ENCODE measurements around the gene JMJD1C.
A peak's percentile ranks its signal among the peaks of the same experiment; 100 is the strongest.
"Not testable (repeated sequence)": the region's sequence is repeated elsewhere in the genome, so short reads cannot be mapped to it uniquely, and the experiment has no call there.

JMJD1C gene

GRCh38 chr10:63365976-63366765, 99.6 kb downstream of the JMJD1C start:
- DNase-seq (ENCODE audit: low read depth), result no peak

DNA sequence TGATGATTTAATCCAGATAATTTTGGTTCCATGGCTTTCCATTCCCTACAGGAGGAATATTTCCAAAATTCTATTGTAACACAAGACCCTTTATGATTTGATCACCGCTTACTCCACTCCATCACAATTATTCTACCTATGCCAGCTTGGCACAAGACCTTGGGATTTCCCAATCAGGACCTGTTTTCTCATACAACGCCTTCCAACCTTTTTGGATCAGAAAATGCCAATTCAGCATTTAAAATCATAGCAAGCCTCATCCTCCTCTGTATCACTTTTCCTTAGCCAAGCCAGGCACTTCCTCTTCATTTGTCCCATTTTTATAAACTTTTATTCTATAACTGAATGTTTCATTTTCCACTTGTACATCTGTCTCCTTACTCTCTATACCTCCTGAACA, 100.9 kb downstream of the JMJD1C start:
- no peak for DNase-seq (ENCODE audit: low read depth)

DNA sequence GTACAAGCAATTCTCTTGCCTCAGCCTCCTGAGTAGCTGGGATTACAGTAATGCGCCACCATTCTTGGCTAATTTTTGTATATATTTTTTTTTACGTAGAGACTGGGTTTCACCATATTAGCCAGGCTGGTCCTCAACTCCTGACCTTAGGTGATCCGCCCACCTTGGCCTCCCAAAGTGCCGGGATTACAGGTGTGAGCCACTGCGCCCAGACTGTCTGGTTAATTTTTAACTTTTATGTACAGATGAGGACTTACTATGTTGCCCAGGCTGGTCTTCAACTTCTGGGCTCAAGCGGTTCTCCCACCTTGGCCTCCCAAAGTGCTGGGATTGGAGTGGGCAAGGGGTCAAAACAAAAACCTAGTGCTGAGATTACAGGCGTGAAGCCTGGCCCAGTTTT, 101.8 kb downstream of the JMJD1C start:
- no peak for DNase-seq (ENCODE audit: low read depth)

DNA sequence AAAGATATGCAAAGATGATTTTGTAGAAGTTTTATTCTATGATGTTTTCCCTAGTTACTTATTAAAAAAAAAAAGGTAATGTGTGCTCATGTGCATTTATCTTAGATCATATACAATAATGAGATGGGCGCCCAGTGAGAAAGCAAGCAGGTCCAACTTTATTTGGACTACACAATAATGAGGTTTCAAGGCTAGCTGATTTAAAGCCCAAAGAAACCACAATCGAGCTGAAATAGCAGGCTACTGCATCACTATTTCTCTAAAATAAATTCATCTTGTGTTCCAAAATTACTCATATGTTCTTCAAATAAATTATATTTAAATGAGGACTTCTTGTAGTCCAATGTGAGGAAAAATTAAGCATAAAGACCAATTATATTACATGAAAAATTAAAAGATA, 110.1 kb downstream of the JMJD1C start:
- no peak for DNase-seq (ENCODE audit: low read depth)

GRCh38 chr10:63352976-63353375, 112.8 kb downstream of the JMJD1C start:
- DNase-seq (ENCODE audit: low read depth), result no peak

GRCh38 chr10:63348245-63348850, 117.4 kb downstream of the JMJD1C start:
- peak; percentile 1 for DNase-seq (ENCODE audit: low read depth)

DNA sequence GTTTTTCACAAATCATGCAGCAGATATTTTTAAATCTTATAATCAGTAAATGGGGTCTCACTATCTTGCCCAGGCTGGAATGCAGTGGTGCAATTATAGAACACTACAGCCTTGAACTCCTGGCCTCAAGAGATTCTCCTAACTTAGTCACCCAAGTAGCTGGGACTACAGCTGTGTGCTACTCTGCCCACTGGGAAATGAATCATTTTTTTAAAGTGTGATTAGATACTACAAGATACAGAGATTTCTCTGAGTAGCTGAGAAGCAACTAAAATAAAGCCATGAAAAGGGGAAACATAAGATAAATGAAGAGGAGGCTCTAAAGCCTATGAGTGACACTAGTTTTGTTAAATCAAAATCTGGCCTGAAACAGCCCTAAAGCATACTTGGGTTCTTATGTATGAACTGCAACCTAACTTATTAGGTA, 119.7 kb downstream of the JMJD1C start:
- DNase-seq (ENCODE audit: low read depth), result peak; percentile 0

DNA sequence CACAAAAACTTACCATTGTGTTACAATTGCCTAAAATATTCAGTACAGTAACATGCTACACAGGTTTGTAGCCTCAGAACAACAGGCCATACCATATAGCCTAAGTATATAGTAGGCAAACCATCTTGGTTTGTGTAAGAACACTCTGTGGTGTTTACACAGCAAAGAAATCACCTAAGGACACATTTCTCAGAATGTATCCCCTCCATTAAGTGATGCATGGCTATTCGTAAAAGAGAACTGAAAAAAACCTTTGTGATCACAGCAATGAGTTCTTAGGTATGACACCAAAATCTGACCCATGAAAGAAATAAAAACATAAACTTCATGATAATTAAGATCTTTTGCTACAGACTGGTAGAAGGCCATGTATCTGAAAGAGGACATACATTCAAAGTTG, 121.5 kb downstream of the JMJD1C start:
- DNase-seq (ENCODE audit: low read depth), result no peak

- no peak for DNase-seq (ENCODE audit: low read depth)
Observed at GRCh38 chr10:63343476-63343875, 122.3 kb downstream of the JMJD1C start.

DNA sequence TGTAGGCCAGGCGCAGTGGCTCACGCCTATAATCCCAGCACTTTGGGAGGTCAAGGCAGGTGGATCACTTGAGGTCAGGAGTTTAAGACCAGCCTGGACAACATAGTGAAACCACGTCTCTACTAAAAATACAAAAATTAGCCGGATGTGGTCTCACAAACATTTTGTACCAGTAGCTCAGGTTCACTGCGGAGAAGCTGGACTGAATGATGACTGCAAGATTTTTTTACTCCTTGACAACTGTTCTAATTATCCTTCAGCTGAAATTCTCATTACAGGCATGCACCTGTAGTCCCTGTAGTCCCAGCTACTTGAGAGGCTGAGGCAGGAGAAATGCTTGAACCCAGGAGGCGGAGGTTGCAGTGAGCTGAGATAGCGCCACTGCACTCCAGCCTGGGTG, 126.1 kb downstream of the JMJD1C start:
- not testable (repeated sequence) for DNase-seq (ENCODE audit: low read depth)

- no peak for DNase-seq (ENCODE audit: low read depth)
Observed at GRCh38 chr10:63337455-63338251, 128.1 kb downstream of the JMJD1C start.

DNA sequence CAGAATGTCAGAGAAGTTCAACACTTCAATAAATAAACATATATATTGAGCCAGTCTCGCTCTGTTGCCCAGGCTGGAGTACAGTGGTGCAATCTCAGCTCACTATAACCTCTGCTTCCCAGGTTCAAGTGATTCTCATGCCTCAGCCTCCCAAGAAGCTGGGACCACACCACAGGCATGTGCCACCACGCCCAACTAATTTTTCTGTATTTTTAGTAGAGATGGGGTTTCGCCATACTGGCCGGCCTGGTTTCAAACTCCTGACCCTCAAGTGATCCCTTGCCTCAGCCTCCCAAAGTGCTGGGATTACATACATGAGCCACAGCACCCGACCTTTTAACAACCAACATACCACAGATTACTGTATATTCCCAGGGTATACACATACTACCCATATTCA, 134.2 kb downstream of the JMJD1C start:
- DNase-seq (ENCODE audit: low read depth), result peak; percentile 14

DNA sequence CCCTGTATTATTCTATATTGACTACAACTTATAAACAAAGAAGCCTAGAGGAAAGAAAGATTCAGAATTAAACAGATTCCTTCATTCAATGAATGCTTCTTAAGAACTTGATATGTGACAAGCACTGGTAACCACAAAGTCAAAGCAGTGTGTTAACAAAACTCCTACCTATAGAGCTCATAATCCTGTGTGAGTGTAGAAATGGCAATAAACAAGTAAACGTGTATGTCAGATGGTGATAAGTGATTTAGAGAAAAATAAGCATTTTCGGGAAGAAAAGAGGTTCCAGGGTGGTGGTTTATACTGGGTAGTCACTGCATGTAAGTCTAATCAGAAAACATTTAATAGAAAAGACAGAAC, 141.3 kb downstream of the JMJD1C start:
- no peak for DNase-seq (ENCODE audit: low read depth)

- no peak for DNase-seq (ENCODE audit: low read depth)
Observed at GRCh38 chr10:63323701-63324494, 141.9 kb downstream of the JMJD1C start.

DNA sequence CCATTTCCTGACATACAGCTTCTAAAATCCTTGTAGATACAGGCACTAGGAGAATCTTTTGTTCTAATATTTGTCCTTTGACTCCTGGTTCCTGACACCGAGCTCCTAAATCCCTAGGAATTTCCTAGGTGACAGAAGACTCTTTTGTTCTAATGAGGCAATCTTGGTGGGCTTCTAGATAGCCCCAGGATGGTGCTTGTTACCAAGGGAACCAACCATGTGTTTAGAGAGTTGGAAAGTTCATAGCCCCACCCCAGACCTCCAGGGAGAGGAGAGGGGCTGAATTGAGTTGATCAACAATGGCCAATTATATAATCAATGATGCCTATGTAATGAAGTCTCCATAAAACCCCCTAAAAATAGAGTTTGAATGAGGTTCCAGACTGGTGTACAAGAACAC, 145.1 kb downstream of the JMJD1C start:
- DNase-seq (ENCODE audit: low read depth), result no peak

GRCh38 chr10:63319231-63319630, 146.5 kb downstream of the JMJD1C start:
- no peak for DNase-seq (ENCODE audit: low read depth)

DNA sequence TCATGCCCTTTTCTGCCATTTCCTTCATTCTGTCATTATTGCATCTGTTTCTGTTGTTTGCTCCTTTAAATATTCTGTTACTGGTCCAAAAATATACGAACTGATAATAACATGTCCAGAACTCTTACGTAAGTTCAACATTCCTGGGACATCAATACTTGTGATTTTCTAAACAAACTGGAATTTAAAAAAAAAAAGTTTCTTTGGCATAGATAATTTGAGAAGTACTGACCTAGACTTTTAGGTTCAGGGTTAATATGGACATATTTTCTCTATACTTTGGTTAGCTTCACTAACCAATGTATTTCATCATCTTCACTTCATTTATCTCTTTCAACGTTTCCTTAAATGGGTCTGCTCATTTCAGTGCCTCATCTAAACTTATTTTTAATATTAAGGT, 147.3 kb downstream of the JMJD1C start:
- peak; percentile 2 for DNase-seq (ENCODE audit: low read depth)

DNA sequence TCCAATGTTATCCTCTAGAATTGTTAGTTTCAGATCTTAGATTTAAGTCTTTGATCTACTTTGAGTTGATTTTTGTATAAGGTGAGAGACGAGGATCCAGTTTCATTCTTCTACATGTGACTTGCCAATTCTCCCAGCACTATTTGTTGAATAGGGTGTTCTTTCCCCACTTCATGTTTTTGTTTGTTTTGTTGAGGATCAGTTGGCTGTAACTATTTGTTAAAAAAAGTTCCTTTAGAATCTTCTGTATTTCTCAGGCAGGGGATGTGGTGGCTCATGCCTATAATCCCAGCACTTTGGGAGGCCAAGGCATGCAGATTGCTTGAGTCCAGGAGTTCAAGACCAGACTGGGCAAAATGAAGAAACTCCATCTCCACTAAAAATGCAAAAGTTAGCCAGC, 151.8 kb downstream of the JMJD1C start:
- DNase-seq (ENCODE audit: low read depth), result no peak

DNA sequence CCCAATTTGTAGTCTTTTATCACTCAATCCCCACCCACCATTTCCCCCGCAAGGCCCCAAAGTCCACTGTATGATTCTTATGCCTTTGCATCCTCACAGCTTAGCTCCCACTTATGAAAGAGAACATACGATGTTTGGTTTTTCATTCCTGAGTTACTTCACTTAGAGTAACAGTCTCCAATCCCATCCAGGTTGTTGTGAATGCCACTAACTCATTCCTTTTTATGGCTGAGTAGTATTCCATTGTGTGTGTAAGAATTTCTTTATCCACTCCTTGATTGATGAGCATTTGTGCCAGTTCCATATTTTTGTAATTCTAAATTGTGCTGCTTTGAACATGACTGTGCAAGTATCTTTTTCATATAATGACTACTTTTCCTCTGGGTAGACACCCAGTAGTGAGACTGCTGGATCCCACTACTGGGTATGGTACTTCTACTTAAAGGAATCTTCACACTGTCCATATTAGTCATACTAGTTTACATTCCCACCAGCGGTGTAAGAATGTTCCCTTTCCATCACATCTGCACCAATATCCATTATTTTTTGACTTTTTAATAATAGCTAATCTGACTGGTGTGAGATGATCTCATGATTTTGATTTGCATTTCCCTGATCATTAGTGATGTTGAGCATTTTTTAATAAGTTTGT, 152.6 kb downstream of the JMJD1C start:
- DNase-seq (ENCODE audit: low read depth), result no peak

DNA sequence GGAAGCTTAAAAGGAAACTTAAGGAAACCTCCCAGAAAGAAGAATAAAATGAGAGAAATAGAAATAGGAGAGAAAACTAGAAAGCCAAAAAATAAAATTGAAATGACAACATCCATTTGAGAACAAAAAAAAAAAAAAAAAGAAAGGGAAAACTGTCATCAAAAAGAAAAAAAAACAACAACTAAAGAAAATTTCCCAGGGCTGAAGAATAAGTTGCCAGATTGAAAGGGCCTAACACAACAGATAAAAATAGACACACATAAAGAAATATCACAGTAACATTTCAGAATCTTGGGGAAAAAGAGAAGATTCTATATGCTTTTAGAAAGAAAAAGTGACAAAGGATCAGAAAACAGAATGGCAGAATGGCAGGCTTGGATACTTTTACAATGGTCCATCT, 157.1 kb downstream of the JMJD1C start:
- no peak for DNase-seq (ENCODE audit: low read depth)

DNA sequence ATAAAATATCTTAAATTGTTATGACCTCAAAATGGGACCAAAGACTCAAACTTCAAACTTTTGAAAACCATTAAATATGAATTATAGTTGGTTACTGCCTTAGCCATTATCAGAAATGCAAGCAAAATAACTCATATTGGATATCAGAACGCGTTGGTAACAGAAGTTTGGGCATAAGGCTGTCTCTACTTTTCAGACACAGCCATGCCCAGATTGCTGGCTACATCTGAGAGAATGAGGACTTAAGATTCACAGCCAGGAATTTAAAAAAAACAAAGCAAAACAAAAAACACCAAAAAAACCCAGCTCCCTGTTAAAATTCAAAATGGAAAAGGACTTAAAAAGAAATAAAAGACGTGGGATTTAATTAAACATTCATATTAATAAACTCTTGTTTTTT, 161.6 kb downstream of the JMJD1C start:
- no peak for DNase-seq (ENCODE audit: low read depth)

DNA sequence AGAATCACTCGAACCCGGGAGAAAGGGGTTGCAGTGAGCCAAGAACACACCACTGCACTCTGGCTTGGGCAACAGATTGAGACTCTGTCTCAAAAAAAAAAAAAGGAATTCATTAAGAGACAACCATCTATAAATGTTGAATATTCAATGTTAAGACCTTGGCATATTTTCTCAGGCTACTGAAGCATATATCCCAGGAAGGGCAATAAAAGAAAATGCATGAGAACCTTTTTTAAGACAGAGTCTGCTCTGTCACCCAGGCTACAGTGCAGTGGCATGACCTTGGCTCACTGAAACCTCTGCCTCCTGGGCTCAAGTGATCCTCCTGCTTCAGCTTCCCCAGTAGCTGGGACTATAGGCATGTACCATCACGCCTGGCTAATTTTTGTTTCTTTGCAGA, 165.0 kb downstream of the JMJD1C start:
- DNase-seq (ENCODE audit: low read depth), result no peak
